GM19035 (cell line): ENCODE data around the gene CLEC16A.
A peak's percentile ranks its signal among the peaks of the same experiment; 100 is the strongest.

Experiments
- ATAC-seq: cut with Tn5 transposase; IDR thresholded peaks from one replicate; pipeline ENCODE4 v1.9.1; 2021; ENCODE audit not compliant: unreplicated experiment

CLEC16A gene

DNA sequence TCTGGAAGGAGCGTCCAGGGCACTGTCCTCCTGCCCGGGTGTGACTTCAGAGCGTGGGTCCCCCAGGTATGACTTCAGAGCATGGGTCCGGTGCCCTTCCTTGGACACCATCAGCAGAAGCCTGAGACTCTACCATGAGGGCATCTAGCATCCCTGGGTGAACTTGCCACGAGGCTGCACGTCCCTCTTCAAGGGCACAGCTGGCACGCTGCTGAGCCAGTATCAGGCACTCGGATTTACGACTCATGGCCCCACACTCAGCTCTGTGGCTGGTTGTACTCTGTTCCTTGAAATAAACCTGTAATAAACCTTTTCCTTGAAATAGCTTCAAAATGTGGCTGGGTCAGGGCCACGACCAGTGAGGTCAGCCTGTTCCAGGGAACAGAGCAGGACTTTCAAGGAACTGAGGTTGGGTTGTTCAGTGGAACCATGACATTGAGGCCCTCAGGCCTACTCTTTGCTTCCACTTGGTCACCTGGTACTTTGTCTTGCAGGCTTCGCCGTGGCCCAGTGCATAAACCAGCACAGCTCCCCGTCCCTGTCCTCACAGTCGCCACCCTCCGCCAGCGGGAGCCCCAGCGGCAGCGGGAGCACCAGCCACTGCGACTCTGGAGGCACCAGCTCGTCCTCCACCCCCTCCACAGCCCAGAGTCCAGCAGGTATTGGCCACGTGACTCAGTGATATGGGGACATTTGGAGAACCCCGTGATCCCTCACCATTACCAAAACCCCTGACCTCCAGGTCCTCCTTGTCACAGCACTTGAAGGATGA, 221.7 kb downstream of the CLEC16A start:
- no peak for ATAC-seq

DNA sequence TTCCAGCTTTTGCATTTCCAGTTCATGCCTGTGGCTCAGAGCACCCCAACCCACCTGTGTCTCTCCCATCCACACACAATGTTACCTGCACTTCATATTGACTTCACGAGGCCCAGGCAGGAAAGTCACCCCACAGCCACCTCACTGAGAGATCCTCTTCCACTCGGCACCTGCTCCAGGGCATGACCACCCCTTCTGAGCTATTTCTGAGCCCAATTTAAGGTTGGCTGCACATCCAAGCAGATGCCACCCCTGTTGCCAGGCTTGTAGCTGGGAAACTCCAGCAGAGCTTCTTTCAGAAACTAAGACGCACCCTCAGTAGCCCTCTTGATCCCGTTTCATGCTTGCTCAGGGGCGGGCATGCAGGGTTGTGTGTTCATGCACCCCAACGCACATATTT, 223.2 kb downstream of the CLEC16A start:
- no peak for ATAC-seq

DNA sequence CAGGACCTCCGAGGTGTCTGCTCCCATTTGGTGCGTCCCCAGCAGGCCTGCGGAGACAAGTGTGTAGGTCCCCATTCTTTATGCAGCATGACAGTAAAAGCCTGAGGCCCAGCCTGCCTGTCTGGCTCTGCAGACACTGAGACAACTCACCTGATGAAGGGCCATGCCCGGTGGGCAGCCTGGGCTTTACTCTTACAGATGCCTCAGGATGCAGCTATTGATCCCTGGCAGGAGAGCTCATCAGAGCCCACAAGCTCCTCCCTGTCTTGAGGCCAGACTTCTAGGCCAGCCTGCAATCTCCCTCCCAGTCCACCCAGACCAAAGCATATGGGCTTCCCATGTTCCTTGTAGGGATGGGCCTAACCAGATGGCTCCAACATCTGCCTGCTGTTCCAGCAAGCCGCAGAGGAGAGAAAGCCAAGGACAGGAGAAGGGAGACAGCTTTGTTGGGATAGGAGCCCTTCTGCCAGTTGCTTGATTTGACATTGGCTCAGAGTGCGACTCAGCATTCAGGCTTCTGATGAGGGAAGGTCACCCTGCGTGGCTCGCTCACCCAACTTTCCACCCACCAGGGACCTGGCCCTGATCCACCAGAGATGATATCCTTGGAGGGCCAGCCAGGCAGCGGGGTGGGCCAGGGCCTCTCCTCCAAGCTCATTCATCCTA, 224.2 kb downstream of the CLEC16A start:
- ATAC-seq = no peak

DNA sequence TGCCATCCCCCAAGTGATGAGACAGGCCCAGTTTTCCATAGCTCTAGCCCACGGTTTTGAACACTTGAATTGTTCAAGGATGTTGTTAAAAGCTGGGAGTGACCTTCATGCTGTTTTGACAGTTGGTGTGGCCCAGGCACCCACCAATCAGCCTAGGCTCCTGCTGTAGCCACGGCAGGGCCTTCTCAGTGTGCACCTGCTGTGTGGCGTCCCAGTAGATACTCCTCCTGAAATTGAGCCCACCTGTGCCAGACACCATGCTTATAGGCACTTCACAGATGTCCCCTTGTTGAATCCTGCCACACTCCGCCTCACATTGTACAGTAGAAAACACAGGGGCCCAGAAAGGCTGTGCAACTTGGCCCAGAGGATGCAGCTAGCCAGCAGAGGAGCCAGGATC, 225.3 kb downstream of the CLEC16A start:
- ATAC-seq = no peak

DNA sequence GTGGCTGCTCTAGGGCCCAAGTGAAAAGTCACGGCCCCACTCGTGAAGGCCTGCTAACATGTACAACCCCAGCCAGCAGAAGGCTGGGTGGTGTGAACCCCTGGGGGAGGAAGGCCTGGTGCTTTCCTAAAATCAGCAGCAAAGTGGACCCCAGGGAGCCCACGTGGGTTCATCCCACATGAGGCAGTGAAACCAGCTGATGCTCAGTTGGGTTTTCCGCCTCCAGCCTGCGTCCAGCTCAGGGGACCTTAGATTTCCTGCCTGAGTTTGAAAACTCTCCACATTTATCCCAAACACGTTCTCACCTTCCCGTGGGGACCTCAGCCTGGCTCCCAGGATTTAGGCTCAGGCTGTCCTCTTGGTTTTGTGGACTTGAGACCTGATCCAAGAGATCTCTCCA, 225.8 kb downstream of the CLEC16A start:
- ATAC-seq = no peak

DNA sequence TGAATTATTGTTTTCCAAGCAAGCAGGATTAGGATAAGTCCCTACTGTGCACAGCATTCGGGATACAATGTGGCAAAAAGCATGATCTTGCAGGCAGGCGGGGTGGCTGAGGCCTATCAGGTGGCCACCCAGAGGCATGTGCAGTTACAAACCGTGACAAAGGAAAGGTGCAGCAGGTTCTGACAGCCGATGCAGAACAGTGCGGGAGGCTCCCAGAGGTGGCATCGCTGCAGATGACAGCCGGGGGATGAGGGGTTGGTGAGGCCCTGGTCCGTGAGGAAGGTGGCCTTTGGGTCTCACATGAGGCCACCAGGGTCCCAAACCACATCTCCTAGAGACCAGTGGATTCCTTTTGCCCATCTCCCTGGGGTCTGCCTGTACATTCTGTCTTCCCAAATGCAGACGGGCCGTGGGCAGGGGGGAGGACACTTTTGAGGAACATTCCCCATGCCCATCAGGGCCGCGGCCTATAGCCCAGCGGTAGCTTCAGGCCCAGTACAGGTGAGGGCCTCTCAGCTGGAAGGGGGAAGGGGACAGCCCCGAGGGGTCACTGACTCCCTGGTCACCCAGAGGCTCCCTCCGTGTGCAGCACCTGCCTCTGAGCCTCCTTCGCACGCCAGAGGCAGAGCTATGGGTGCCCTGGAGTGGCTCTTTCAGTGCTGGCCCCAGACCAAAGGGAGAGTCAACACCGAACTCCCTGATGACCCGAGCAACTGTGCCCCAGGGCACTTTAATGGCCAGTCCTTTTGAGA, 226.5 kb downstream of the CLEC16A start:
- no peak for ATAC-seq

DNA sequence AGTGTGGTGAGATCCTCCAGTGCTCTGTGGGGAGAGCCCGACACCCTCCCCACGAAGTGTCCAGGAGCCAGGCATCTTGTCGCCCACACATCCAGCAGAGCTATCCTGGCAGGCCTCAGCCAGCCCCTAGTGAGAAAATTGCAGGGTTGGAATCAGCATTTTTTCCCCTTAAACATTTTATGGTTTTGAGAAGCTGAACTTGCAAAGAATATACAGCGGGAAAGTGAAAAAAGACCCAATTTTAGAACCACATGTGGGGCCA, 227.0 kb downstream of the CLEC16A start:
- ATAC-seq = no peak

DNA sequence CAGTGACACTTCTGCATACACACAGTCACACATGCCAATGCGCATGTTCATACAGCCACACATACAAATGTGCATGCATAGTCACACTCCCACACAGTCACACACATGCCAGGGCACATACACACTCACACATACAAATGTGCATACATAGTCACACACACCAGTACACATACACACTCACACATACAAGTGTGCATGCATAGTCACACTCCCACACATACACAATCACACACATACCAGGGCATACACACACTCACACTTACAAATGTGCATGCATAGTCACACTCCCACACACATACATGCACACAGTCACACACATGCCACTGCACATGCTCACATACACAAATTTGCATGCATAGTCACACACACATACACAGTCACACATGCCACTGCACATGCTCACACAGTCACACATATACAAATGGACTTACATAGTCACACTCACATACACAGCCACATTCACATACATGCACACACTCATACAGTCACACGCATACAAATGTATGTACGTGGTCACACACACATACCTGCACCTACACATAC, 227.5 kb downstream of the CLEC16A start:
- ATAC-seq = no peak

DNA sequence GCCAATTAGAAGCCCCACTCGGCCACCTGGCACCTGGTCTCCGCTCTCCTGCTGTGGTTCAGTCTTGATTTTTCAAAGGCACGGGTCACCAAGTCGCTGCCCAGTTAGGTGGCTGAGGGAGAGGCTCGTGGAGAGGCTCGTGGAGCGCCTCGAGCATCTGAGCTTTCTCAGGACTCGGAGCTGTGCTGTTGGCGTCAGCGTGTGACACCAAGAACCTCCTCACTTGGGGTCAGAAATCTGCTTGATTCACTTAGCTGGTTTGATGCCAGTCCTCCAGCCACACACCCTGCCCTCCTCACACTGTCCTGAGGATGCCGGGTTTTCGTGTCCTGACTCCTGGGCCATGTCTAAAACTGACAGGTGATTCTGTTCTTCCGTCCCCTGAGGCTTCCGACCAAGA, 229.1 kb downstream of the CLEC16A start:
- no peak for ATAC-seq

DNA sequence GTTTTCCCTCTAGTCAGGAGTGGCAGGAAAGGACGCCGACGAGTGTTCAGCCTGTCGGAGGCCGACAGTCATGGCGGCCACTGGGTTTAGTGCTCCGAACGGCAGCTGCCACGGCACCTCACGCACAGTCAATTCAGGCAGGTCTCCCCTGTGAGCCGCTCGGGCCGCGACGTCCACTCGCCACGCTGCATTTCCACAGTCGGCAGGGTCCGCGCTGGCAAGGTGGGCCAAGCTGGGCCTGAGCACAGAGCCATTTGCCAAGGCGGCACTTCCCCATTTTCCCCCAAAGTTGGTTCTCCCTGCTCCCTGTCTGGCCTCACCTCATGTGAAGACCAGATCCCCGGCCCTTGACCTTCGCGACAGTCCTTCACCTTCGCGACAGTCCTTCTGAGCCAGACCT, 229.8 kb downstream of the CLEC16A start:
- no peak for ATAC-seq

DNA sequence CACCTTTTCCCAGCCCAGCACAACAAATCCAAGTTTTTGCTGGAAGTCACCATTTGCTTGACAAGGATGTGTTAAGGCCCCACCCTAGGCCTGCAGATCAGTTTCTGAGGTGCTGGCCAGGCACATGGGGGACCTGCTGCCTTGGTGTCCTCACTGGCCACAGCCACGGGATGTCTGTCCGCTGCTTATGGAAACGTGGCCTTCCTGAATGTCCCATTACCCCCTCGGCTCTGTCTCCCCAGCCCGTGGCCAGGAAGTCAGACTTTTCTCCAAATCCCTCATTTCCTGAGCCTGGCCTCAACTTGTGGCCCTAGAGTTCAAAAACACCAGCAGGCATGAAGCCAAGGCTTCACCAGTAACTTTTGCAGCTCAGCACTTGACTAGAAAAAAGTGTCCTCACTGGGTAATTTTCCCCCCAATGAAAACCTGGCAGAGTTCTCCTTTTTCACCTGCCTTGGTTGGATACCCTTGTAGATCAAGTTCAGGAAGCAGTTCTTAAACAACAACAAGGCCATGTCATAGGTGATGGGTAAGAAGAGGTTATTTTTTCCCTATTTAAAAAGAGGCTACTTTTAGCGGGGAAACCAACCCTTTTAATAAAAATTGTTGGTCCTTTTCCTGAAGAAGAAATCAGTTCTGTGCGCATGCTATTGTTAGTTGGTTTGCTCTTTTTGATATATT, 230.9 kb downstream of the CLEC16A start:
- no peak for ATAC-seq

DNA sequence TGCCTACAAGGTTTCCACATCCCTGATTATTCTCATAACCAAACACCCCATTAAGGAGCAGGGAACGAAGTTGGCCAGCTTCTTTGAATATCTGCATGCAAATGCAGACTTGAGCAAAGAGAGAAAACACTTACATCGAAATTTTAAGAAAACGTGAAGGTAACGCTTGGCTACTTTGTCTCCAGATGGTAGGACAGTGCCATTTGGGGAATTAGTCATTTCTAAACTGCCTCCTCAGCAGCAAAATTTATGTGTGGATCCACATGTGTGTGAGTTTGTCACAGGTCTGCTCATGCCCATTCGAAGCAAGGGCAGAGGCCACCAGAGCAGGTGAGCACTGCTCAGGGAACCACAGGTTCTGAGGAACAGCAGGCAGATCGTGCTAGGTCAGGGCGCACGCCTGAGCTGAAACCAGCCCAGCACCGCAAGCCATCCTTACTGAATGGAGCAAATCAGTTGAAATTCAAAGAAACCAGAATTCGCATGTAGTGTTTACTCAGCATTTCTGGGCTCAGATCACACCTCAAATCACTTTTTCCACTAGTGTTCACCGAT, 231.5 kb downstream of the CLEC16A start:
- ATAC-seq = no peak

DNA sequence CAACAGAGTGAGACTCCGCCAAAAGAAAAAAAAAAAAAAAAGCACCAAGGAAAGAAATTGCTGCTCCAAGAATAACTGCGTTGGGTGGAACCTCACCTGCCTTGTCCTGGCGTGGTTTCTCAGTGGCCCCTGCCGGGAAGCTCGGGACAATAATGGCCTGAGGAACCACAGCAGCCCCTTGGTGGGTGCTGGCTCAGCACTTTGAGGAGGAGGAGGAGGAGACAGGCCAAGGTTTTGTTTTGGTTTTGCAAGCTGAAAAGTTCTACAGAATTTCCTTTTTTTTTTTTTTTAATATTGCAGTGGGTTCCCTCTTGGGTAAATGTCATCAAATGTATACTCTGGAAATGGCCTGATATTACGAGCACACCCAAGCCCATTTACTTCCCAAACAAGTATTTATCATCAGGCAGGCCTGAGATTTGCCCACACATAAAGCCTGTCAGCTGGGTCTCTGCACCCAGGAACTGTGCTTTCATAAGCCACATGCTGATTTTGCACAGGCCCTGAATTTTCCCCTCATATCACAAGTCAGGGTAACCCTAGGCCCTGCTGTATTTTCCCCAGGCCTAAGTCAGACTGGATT, 233.3 kb downstream of the CLEC16A start:
- ATAC-seq = no peak

DNA sequence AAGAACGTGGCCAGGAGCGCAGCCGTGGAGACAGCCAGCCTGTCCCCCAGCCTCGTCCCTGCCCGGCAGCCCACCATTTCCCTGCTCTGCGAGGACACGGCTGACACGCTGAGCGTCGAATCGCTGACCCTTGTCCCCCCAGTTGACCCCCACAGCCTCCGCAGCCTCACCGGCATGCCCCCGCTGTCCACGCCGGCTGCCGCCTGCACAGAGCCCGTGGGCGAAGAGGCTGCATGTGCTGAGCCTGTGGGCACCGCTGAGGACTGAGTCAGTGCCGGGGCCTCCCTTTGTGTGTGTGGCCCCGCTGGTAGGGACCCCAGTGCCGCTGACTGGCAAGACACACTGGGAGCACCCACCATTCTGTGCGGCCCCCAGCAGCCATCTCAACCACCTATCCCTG, 234.1 kb downstream of the CLEC16A start:
- no peak for ATAC-seq

DNA sequence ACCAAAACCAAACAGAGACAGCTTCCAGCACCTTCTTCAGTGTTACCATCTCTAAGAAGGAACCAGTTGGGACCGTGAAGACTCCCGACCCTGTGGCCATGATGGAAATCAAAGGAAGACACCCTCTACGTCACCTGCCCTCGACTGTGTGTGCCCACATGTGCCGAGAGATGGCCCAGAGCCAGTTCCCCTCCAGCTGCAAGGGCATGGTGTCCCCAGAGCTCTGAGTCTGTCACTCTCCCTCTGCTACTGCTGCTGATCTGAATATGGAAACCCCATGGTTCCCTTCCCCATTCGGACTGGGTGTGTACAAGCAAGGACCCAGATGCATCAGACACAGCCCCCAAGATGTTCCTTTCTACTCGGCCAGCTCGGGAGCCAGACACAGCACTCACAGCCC, 235.2 kb downstream of the CLEC16A start:
- no peak for ATAC-seq

DNA sequence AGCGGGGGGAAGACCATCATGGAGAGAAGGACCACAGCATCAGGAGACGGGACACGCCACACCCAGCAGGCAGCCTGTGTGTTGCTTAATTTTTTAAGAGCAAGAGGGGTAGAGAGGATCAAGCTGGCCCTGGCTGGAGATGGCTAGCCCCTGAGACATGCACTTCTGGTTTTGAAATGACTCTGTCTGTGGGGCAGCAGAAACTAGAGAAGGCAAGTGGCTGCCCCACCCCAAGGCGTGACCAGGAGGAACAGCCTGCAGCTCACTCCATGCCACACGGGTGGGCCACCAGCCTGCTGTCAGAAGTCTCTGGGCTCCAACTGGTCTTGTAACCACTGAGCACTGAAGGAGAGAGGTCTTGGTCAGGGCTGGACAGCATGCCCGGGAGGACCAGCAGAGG, 236.1 kb downstream of the CLEC16A start:
- no peak for ATAC-seq

DNA sequence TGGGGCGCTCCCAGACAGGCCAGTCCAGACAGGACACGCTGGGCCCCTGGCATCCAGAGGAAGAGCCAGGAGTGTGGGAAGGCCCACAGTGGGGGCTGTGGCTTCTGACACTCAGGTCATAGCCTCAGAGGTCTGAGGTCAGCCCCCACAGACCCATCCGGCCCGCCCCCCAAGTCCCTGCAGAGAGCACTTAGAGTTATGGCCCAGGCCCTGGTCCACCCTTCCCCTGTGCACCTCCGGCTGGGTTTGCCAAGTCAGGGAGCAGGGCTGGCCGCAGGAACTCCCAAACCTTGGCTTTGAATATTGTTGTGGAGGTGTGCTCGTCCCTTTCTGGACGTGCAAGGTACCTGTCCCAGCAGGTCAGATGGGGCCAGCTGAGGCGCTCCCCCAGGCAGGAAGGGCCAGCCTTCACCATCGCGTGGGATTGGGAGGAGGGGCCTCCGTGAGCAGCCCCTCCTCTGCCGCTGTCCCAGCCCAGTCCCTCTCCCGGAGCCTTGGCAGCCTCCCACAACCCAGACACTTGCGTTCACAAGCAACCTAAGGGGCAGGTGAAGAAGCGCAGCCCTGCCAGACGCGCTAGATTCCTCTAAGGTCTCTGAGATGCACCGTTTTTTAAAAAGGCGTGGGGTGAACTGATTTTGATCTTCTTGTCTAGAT, 237.0 kb downstream of the CLEC16A start:
- no peak for ATAC-seq

DNA sequence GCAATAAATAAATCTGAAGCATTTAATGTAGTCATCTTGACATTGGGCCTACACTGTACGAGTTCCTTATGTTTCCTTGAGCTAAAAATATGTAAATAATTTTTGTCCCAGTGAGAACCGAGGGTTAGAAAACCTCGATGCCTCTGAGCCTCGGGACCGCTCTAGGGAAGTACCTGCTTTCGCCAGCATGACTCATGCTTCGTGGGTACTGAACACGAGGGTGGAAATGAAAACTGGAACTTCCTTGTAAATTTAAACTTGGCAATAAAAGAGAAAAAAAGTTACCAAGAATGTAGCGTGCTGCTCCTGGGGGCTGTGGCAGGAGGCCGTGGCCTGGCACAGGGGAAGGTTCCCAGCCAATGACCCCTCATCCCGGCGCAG, 237.5 kb downstream of the CLEC16A start:
- no peak for ATAC-seq

DNA sequence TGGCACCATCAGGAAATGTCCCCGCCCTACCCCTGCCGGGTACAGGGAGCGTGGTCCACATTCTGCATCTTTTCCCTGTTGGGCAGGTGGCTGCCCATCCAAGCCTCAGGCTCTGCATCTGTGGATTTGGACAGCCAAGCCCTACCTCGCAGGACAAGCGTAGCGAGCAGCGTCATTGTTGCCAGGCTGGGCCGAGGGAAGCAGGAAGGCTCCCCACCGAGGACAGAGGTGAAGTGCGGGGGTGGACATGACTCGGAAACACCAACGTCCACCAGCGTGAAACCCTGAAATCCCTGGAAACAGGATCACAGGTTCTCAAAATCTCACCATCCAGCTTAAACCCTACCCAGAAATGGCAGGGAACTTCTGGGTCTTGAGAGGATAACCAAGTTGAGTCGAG, 238.0 kb downstream of the CLEC16A start:
- no peak for ATAC-seq

DNA sequence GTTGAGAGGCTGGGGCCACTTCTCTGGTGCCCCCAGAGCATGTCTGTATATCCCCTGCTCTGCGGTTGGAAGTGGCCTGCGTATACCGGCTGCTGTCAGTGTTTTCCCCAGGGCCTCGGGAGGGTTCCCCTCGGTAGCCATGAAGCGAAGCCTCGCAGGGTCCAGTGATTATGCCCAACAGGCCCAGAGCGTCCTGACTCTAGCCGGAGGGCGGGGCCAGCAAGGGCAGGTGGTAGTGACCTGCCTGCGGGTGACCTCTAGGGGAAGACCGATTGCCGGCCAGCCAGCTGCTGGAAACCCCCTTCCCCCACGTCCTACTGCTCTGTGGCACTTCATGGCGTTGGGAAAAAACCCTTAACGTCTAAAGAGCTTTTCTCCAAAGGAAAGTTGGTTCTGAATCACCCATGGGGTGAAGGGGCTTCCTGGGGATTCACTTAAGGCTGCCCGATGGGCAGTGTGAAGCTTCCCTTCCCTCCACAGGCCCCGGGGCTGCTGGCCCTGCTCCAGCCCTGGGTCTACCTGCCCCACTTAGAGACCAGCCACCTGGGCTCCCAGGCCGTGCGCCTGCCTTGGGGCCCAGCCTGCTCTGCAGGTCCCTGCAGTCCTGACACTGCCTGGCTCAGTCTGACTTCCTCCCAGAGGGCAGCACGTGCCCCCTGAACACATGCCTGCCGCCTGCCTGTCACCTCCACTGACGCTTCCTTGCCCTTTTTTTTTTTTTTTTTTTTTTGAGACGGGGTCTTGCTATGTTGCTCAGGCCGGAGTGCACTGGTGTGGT, 238.9 kb downstream of the CLEC16A start:
- peak; percentile 46 for ATAC-seq
